Fibroblast of pulmonary artery (primary cell): ENCODE results near the gene ST3GAL5.

ENCODE experiments used
- DNase-seq: peaks from one replicate; pipeline ENCODE4 v3.0.0-alpha.2; 2010; ENCODE audit warnings: low read depth
- H3K4me3 ChIP-seq: replicated peaks from 2 replicates; pipeline ENCODE4 v1.5.1; 2011; ENCODE audit warnings: low read depth, mild to moderate bottlenecking, control low read depth, low read length, moderate library complexity
- CTCF ChIP-seq: IDR thresholded peaks from 2 replicates; pipeline ENCODE4 v1.5.1; 2011; ENCODE audit warnings: mild to moderate bottlenecking, control low read depth, low read length, inconsistent platforms; ENCODE audit errors: missing control alignments

The ST3GAL5 gene

GRCh38 chr2:85797263-85797660 is 91.5 kb downstream of the ST3GAL5 start:
- no peak overlapping the region for H3K4me3 ChIP-seq
- TF ChIP-seq CTCF = no peak
- no peak for DNase-seq

GRCh38 chr2:85796341-85797262 is 92.2 kb downstream of the ST3GAL5 start:
- no peak for TF ChIP-seq CTCF
- no peak overlapping the region for H3K4me3 ChIP-seq
- peak; percentile 26 for DNase-seq

GRCh38 chr2:85796046-85796340 is 92.8 kb downstream of the ST3GAL5 start:
- no peak for TF ChIP-seq CTCF
- no peak overlapping the region for H3K4me3 ChIP-seq
- no peak for DNase-seq

- no peak overlapping the region for H3K4me3 ChIP-seq
- TF ChIP-seq CTCF = no peak
- no peak for DNase-seq
Measured at GRCh38 chr2:85795331-85796045, 93.3 kb downstream of the ST3GAL5 start.

GRCh38 chr2:85794491-85795121 is 94.2 kb downstream of the ST3GAL5 start:
- TF ChIP-seq CTCF = no peak
- H3K4me3 ChIP-seq = no peak overlapping the region
- no peak for DNase-seq

GRCh38 chr2:85794038-85794441 is 94.8 kb downstream of the ST3GAL5 start:
- no peak for TF ChIP-seq CTCF
- DNase-seq = no peak
- no peak overlapping the region for H3K4me3 ChIP-seq
